Middle frontal gyrus (tissue), 1 donor: ENCODE results near the gene ADNP2.

Source experiments
- DNase-seq: peaks from one replicate; pipeline ENCODE4 v3.0.0-alpha.2; 2015; ENCODE audit warnings: low spot score; ENCODE audit errors: extremely low spot score

The ADNP2 gene, protein sequence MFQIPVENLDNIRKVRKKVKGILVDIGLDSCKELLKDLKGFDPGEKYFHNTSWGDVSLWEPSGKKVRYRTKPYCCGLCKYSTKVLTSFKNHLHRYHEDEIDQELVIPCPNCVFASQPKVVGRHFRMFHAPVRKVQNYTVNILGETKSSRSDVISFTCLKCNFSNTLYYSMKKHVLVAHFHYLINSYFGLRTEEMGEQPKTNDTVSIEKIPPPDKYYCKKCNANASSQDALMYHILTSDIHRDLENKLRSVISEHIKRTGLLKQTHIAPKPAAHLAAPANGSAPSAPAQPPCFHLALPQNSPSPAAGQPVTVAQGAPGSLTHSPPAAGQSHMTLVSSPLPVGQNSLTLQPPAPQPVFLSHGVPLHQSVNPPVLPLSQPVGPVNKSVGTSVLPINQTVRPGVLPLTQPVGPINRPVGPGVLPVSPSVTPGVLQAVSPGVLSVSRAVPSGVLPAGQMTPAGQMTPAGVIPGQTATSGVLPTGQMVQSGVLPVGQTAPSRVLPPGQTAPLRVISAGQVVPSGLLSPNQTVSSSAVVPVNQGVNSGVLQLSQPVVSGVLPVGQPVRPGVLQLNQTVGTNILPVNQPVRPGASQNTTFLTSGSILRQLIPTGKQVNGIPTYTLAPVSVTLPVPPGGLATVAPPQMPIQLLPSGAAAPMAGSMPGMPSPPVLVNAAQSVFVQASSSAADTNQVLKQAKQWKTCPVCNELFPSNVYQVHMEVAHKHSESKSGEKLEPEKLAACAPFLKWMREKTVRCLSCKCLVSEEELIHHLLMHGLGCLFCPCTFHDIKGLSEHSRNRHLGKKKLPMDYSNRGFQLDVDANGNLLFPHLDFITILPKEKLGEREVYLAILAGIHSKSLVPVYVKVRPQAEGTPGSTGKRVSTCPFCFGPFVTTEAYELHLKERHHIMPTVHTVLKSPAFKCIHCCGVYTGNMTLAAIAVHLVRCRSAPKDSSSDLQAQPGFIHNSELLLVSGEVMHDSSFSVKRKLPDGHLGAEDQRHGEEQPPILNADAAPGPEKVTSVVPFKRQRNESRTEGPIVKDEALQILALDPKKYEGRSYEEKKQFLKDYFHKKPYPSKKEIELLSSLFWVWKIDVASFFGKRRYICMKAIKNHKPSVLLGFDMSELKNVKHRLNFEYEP

GRCh38 chr18:80108739-80109675, at the start of gene ADNP2:
Gene ADNP2 (plus strand): TSS chr18:80109262. CDS start chr18:80117543, 8,281 bp downstream.
- DNase-seq: peak; percentile 89

DNA sequence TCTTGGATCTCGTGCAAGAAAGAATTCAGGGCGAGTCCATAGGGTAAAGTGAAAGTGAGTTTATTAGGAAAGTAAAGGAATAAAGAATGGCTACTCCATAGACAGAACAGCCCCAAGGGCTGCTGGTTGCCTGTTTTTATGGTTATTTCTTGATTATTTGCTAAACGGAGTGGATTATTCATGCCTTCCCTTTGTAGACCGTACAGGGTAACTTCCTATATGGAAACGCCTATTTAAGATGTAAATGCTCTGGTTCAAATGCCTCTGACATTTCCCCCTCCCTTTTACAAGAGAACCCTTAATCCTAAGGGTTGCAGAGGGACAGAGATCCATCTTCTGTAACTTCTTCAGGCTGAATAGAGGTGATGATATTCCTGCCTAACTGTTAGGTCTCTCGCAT, 49.1 kb upstream of the ADNP2 start:
- DNase-seq: no peak

DNA sequence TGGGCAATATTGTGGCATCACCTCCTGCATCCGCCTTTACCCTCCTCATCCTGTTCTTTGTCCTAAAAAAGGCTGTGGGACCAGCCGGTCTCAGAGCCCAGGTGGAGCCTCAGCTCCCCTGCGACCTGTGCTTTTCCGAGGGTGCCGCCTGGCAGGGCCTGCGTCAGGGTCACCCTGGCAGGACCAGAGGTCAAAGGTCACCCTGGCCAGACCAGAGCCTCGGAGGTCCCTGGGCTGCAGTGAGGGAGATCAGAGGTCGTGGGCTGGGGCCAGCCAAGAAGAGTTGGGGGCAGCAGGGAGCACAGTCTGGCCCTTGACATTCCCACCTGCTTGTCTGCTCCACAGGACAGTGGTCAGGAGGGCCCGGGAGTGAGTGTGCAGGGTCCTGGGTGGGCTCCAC, 43.4 kb upstream of the ADNP2 start:
- DNase-seq: no peak

- no peak for DNase-seq
Observed at GRCh38 chr18:80067321-80067720, 41.7 kb upstream of the ADNP2 start.

GRCh38 chr18:80067897-80068296, 41.2 kb upstream of the ADNP2 start:
- no peak for DNase-seq

DNA sequence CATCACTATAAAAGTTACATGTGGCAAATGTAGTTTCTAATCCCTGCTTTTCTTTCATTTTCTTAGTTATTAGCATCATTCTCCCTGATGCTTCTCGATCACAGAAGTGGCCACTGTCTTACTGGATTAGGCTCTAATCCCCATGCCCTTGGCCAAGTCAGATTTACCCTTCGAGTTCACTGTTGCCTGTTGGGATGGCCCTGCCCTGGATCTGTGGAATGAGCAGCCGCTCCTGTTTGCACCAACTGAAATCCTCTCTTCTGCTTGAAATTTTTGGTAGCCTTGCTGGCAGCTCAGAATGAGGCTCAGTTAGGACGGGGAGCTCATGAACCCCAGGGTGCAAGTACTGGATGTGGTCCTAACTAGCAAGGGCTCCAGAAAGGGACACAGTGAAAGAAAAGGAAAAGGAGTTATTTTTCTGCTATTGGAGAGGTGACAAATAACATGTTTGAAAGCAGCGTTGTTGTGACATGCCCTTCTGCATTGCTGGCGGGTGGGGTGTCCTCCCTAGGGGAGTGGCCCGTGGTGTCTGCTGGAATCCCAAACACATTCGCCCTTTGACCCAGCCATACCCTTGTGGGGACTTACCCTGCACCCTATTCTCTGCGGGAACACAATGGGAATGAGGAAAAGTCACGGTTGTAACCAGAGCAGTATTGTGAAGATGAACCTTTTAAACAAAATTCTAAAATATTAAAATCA, 40.3 kb upstream of the ADNP2 start:
- no peak for DNase-seq

- DNase-seq: no peak
Observed at GRCh38 chr18:80070825-80071224, 38.2 kb upstream of the ADNP2 start.

DNA sequence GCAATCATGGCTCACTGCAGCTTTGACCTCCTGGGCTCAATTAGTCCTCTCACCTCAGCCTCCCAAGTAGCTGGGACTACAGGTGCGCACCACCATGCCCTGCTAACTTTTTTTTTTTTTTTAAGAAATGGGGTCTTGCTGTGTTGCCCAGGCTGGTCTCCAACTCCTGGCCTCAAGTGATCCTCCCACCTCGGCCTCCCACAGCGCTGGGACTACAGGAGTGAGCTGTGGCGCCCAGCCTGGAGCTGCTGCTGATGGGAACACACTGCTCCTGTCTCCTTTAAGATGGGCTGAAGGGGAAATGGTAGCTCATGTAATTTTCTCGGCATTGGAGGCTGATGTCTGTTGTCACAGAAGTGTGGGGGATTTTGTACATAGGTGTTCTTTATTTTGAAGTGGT, 34.9 kb upstream of the ADNP2 start:
- no peak for DNase-seq

GRCh38 chr18:80074697-80075096, 34.4 kb upstream of the ADNP2 start:
- DNase-seq: no peak

DNA sequence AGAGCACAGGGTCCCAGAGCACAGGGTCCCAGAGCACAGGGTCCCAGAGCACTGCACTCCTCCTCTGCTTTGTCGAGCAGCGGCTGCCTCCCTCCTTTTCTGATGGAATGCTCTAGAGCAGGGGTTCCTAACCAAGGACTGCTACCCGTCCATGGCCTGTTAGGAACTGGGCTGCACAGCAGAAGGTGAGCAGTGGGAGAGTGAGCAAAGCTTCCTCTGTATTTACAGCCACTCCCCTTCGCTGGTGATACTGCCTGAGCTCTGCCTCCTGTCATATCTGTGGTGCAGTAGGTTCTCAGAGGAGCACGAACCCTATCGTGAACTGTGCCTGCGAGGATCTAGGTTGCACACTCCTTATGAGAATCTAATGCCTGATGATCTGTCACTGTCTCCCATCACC, 33.1 kb upstream of the ADNP2 start:
- no peak for DNase-seq

DNA sequence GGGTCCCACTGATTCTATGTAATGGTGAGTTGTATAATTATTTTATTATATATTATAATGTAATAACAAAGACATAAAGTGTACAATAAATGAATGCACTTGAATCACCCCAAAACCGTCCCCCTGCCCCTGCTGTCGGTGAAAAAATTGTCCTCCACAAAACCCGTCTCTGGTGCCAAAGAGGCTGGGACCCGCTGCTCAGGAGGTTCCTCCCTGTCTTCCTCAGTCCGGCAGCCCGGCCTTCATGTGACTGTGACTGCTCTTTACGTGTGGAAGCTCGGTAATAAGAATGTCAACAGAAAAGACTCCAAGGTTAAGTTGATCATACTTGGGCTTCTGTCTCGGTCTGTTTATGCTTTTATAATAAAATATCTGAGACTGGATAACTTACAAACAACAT, 32.7 kb upstream of the ADNP2 start:
- DNase-seq: no peak

GRCh38 chr18:80077873-80078272, 31.2 kb upstream of the ADNP2 start:
- no peak for DNase-seq

GRCh38 chr18:80086281-80086680, 22.8 kb upstream of the ADNP2 start:
- DNase-seq: no peak

DNA sequence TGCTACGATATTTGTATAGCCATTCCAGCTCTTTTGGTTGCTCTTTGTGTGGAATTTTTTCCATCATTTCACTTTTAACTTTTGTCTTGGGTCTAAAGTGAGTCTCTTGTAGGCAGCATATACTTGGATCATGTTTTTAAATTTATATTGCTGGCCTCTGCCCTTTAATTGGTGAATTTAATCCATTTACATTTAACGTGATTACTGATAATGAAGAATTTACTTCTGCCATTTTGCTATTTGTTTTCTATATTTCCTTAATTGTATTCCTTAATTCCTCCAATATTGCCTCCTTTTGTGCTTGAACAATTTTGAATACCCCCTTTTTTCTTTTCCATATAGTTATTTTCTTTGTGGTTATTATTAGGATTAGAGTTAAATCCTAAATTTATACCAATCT, 21.0 kb upstream of the ADNP2 start:
- DNase-seq: no peak

- no peak for DNase-seq
Observed at GRCh38 chr18:80088823-80089222, 20.2 kb upstream of the ADNP2 start.

DNA sequence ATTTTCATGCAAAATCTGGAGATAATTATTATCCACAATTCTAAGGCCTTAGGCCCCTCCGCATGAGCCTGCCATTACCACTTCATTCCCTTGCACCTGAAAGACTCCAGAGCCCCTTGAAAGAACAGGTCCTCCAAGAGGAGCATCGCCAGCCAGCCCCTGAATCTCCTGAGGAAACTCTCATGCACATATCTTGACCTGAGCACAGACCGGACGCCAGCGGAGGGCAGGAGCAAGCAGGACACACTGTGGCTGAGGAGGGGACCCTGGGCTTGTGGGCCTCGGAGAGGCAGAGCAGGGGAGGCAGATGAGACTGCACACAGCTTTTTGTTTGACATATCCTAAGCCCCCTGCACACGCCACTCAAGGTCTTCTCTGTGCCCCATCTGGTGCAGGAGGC, 13.6 kb upstream of the ADNP2 start:
- no peak for DNase-seq

DNA sequence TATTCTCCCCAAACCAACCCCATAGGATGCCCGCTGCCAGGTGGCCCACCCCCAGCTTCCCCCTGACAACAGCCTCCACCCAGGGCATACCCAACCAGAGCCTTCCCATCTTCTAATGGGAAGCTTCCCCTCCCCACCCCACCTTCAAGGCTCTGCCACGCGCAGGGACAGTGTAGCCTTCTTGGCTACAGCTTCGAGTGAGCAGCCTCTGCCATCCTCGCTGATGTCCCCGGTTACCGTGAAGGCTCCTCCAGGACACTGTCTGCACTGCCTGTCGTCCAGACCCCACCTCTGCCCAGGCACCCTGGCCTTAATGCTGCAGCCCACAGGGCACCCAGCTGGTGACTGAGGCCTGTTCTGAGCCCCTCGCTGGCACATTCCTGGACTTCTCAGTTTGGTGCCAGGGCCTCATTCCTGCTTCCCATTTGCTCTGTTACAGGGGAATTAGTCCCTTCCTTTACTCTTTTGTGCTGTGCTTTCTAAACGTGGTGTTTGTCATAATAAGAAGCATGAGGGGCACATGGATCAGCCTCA, 13.0 kb upstream of the ADNP2 start:
- no peak for DNase-seq

DNA sequence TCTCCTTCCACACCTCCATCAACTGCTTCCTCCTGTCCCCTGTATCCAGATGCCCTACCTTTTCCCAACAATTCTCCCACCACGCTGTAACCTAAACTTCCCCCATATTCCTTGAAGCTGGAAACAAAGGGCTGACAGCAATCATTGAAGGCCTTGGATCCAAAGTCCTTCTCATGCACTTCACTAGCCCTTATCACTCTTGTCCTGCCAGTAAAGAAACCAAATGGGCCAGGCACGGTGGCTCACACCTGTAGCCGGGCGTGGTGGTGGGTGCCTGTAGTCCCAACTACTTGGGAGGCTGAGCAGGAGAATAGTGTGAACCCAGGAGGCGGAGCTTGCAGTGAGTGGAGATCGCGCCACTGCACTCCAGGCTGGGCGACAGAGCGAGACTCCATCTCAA, 11.9 kb upstream of the ADNP2 start:
- DNase-seq: no peak

GRCh38 chr18:80103231-80103630, 5.8 kb upstream of the ADNP2 start:
- peak; percentile 24 for DNase-seq

DNA sequence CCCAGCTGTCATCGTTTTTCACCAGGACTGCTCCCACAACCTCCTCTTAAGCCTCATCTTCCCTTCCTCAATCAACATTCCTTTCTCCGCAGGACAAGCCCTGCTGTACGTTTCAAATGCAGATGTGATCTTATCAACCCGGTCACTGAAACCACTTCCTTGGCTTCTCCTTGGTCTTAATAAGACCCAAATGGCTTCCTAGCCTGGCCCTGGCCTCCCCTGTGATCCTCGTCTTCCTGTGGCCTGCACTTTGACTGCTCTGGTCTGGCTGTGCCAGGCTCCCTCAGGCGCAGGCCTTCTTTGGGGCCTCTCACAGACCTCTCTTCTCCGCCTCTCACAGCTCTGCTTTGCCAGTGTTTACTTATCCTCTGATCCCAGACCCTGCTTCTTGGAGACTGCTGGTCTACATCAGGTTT, 4.7 kb upstream of the ADNP2 start:
- DNase-seq: no peak
